HG02763 (cell line): ENCODE data around the gene TPR.
"Not testable (repeated sequence)": the region's sequence is repeated elsewhere in the genome, so short reads cannot be mapped to it uniquely, and the experiment has no call there.

Experiments
- ATAC-seq: cut with Tn5 transposase; IDR thresholded peaks from one replicate; pipeline ENCODE4 v1.9.1; 2021; ENCODE audit warnings: mild to moderate bottlenecking, moderate library complexity; ENCODE audit not compliant: unreplicated experiment

TPR gene

DNA sequence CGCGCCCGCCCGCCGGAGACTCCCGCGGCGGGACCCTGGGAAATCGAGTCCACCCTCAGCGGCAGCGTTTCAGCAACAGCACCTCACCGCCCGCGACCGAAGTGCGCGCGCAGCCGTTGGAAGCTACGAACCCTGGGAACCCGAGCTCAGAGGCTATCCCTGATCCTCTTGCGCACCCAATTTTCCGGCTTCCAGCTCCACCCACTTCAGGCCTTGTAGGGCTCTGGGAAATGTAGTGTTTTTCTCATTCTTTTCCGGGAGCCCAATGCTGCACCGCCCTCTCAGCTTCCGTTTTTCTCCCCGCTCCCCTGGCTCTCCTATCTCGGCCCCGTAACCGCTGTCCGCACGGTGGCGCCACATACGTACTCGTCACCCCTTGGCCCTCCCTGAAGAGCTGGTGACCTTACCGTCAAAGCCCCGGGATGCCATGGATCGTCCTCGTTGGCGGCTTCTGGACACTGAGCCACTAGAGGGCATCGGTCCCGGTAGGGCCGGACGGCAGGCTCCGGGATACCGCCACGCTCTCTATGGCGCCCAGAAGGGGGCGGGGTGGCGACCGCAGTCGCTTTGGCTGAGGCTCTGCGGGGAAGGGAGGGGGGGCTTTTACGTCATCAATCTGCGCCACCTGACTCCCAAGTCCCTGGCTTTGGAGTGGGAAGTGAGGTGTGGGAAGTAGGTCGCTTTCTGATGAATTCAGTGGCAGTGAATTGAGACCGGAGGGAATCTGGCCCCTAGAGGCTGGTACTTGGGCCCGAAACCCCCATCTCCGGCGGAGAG lies at the start of gene TPR, which contains the start of gene ODR4:
Gene TPR (minus strand): TSS at position 102 of the 777 bp plus-strand sequence. CDS start 225 bp downstream, outside the sequence.
Gene ODR4 (plus strand): TSS at position 687 of the 777 bp plus-strand sequence. CDS start 3,948 bp downstream, outside the sequence.
- peak; percentile 86 for ATAC-seq

DNA sequence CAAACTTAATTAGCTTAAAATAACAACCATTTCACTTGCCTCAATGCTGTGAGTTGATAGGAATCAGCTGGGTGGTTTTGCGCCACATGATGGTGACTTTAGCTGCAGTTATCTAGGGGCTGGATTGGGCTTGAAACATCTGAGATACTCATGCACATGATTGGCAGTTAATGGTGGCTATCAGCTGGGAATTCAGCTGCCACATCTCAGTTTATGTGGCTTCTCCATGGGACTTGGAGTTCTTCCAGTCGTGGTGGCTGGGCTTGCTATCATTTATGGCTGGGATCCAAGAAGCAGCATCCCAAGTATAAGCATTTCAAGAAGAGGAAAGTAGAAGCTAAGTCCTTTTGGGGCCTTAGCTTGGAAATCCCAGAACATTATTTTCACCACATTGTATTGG lies 49.5 kb upstream of the TPR start:
- ATAC-seq, result no peak

GRCh38 chr1:186421446-186421845 lies 46.4 kb upstream of the TPR start:
- ATAC-seq, result no peak

DNA sequence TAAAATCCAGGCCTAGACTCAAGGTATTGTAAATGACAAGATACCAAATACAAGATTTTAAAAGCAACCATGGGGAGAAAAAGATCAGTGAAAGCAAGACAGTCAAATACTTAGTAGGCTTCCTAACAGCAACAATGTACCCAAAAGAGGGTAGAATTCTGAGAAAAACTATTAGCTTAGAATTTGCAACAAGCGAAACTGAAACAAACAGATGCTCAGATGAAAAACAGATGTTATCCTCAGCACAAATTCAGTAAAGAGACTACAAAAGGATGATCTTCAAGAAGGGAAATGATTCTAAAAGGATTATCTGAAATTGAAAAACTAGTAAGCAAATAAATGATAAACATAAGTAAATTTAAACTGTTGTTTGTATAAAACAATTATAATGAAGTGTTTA lies 45.9 kb upstream of the TPR start:
- ATAC-seq, result peak; percentile 95

DNA sequence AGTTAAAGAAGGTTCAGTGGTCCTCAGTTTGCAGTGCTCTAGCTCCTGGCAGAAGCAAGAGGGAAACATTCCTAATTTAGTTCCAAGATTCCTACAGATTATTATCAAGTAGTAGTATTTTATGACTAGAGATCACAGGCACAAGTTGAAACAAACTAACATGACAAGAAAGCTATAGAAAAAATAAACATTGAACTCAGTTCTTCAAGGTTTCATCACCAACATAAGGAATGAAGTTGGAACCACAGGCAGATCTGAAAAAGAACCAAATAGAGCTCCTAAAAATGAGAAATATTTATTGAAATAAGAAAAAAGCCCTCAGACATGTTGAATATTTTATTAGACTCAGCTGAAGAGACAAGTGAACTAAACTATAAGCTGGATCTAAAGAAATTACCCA lies 45.3 kb upstream of the TPR start:
- no peak for ATAC-seq

GRCh38 chr1:186418503-186418902 lies 43.5 kb upstream of the TPR start:
- ATAC-seq, result no peak

DNA sequence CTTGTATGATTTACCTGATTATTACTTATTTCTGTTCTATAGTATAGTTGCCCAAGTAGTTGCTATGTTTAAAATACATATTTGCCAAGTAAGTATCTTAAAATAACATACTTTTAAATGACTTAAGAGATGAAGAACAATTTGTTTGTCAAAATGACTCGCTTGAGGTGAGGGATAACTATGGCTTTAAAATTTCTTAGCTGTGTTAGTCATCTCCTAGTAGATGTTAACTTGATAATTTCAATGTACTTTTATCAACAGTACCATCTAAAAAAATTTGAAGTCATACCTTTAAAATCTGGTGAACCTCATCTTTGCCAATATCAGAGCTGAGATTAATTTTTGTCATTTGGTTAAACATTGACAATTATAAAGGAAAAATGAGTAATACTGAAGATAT lies 38.3 kb upstream of the TPR start:
- no peak for ATAC-seq

DNA sequence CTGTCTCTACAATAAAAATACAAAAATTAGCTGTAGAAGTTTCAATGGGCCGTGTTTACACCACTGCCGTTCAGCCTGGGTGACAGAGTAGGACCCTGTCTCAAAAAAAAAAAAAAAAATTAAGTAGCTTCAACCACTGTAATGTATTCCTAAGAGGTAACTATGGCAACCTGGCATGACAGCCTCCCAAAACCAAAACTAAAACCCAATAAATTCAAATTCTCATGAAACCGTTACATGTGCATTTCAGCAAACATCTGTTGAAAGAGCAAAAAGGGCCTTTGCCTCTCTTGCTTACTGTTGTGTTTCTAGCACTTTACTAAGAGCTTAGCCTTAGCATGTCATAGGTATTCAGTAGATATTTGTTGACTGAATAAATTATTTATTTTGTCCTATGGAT lies 34.0 kb upstream of the TPR start:
- ATAC-seq, result no peak

DNA sequence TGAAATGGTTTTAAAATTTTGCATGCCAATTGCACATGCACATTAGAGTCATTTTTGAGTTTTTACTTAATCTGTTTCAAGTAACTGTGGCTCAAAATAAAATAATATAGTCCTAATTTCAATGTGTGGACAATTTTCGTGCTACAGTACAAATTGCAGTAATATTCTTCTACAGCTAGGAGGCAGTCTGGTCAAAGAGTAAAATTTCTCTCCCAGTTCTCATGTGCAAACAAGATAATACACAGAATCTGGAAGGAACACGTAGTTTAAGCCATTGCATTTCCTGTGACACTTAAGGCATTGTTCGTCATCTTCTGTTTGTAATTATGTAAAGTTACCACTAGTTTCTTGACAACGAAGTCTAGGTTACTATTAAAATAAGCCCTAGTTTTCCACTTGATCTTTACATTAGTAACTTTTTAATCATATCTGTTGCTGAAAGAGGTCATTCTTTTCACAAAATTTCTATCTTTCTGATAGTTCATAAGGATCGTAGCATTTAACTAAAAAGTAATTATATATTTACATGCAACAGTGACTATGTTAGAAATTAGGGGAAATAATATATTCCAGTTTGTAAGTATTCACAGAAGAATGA lies 29.5 kb upstream of the TPR start:
- ATAC-seq, result peak; percentile 47

GRCh38 chr1:186403632-186404031 lies 28.6 kb upstream of the TPR start:
- no peak for ATAC-seq

- not testable (repeated sequence) for ATAC-seq
These were observed 26.4 kb upstream of the TPR start for GRCh38 chr1:186401446-186401845.

- ATAC-seq, result not testable (repeated sequence)
These were observed 17.7 kb upstream of the TPR start for GRCh38 chr1:186392711-186393110.

DNA sequence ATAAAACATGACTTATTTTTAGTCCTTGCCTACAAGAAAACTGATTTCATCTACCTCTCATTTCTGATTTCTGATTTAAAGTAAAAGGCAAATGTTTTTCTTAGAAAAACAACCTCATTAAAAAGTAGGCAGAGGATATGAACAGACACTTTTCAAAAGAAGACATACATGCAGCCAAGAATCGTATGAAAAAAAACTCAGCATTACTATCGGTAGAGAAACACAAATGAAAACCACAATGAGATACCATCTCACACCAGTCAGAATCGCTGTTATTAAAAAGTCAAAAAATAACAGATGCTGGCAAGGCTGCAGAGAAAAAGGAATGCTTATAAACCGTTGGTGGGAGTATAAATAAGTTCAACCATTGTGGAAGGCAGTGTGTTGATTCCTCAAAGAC lies 16.8 kb upstream of the TPR start:
- ATAC-seq, result no peak

DNA sequence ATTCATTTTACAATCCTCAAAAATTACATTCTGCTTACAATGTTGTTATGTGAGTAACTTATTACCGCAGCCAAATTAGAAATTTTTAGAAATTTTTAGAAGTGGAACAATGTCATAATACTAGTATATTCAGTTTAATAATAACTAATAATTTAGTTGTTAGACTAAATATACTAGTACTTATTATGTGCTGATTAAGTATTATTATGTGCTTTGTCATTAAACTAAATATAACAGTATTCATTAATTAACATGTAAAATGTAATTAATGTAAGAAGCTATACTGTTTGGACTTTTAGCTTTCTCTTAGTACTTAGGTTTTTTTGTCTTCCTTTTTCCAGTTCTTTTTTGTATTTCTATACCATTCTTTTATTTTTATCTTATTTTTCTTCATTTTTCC lies 15.9 kb upstream of the TPR start:
- no peak for ATAC-seq

DNA sequence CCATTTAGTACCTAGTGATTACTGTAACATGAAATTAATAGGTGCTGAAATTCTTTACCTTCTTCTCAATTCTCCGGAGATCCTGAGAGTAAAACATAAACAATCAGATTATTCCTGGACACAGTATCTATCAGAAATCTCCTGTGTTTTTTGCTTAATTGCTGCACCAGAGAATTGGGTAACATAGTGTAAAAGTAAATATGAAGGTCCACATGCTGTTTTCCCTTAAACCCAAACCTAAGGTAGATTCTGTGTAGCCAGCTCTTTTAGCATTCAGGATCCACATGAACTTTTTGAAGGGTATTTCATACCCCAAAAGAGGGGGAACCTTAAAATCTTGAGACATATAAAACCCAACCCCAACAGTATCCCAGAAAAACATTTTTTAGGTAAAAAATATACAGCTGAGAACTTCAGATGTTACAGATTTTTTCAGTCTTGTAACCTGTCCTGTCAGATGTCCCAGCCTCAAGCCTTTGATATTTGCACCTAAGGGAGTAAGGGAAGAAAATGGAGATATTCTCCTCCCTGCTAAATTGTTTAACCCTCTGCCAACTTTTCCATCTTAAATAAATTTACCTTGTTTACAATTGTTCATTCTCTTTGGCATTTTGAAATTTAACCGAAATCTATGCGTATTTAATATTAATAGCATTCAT lies 11.8 kb upstream of the TPR start:
- no peak for ATAC-seq

GRCh38 chr1:186375929-186376319 lies 871 bp upstream of the TPR start:
- ATAC-seq, result no peak

- peak; percentile 21 for ATAC-seq
These were observed 526 bp downstream of the TPR start for GRCh38 chr1:186374303-186375151.

DNA sequence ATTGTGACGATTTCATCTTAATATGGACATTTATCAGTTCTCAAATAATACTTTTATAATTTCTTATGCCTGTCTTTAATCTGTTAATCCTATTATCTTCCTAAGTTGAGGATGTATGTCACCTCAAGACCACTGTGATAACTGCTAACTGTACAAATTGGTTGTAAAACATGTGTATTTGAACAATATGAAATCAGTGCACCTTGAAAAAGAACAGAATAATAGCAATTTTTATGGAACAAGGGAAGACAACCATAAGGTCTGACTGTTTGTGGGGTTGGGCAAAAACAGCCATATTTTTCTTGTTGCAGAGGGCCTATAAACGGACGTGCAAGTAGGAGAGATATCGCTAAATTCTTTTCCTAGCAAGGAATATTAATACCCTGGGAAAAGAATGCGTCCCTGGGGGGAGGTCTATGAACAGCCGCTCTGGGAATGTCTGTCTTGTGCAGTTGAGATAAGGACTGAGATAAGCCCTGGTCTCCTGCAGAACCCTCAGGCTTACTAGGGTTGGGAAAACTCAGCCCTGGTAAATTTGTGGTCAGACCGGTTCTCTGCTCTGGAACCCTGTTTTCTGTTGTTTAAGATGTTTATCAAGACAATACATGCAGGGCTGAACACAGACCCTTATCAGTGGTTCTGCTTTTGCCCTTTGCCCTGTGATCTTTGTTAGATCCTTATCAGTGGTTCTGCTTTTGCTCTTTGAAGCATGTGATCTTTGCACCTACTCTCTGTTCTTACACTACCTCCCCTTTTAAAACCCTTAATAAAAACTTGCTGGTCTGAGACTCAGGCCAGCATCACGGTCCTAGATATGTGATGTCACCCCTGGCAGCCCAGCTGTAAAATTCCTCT lies 27.0 kb downstream of the TPR start:
- ATAC-seq, result not testable (repeated sequence)

GRCh38 chr1:186340772-186341171 lies 34.3 kb downstream of the TPR start:
- ATAC-seq, result no peak

GRCh38 chr1:186337554-186337953 lies 37.5 kb downstream of the TPR start:
- ATAC-seq, result no peak
